Activated CD8-positive, alpha-beta T cell treated with anti-CD3 and anti-CD28 coated beads for 36 hours (primary cell): ENCODE data around the gene TNIK. TPM values are rescaled to one million over a fixed set of nuclear protein-coding genes. Genes with fewer than 3 reads are reported as not detected.

Experiments
- ATAC-seq: fragments of 200-7000 bp; cut with Tn5 transposase; one replicate; pipeline ENCODE4 v1.10.0; 2021; ENCODE audit warnings: mild to moderate bottlenecking, moderate library complexity
- CTCF ChIA-PET: fragments of 350-600 bp; sonication (Branson Sonifier 250); formaldehyde crosslinking; loops from one replicate; lab custom pipeline; 2021; ENCODE audit warnings: antibody characterized with exemption; lab: Charles Lee
- POLR2A ChIA-PET: fragments of 350-600 bp; sonication (Branson Sonifier 250); formaldehyde crosslinking; loops from one replicate; lab custom pipeline; 2021; ENCODE audit warnings: antibody characterized with exemption; lab: Charles Lee
- DNase-seq: peaks from one replicate; pipeline ENCODE4 v3.0.0-alpha.2; 2020
- H3K27ac Mint-ChIP-seq: one replicate; pipeline ENCODE4 v1.8.0; 2021; ENCODE audit warnings: mild to moderate bottlenecking, mixed read lengths
- H3K27me3 Mint-ChIP-seq: one replicate; pipeline ENCODE4 v1.8.0; 2021; ENCODE audit warnings: mixed read lengths
- H3K36me3 Mint-ChIP-seq: one replicate; pipeline ENCODE4 v1.8.0; 2021; ENCODE audit warnings: low read depth, mixed read lengths
- H3K4me1 Mint-ChIP-seq: one replicate; pipeline ENCODE4 v1.8.0; 2021; ENCODE audit warnings: low read depth, mixed read lengths
- H3K4me3 Mint-ChIP-seq: one replicate; pipeline ENCODE4 v1.8.0; 2021; ENCODE audit warnings: mild to moderate bottlenecking, moderate library complexity, mixed read lengths
- H3K9me3 Mint-ChIP-seq: one replicate; pipeline ENCODE4 v1.8.0; 2021; ENCODE audit warnings: mixed read lengths
- intact Hi-C: fragments of 100-400 bp; cut with micrococcal nuclease; formaldehyde crosslinking; loops from one replicate; pipeline ENCODE4 v1.10.0; 2022
- total RNA-seq, 2 experiments: library from RNA; stranded (reverse); gene quantifications; one replicate each; pipeline ENCODE4 v1.2.3, GENCODE V29; 2021
- TF ChIP-seq, protein P1 (sequence below): fragments of 200-600 bp; IDR thresholded peaks from one replicate; pipeline ENCODE4 v1.8.0; 2022; ENCODE audit warnings: antibody characterized with exemption, mild to moderate bottlenecking

The TNIK gene
- total RNA-seq, 2 experiments from 2014 or later = 25.1 to 28.8 TPM

GRCh38 chr3:171461525-171461917 lies 1.3 kb upstream of the TNIK start:
- ChIA-PET POLR2A (interaction anchor here (0.6 to 2.9 kb wide), 10 partner anchors 10 to 358 kb away, joined by 3 to 14 read pairs (median 4); no protein-coding TSS in a partner anchor), CTCF (interaction anchor here (0.8 to 3.1 kb wide), 13 partner anchors 10 to 298 kb away, joined by 3 to 22 read pairs (median 4); no protein-coding TSS in a partner anchor)
- Mint-ChIP-seq H3K36me3 (no peaks in the 10 kb centered on the region), H3K27me3 (no peaks in the 10 kb centered on the region), H3K9me3 (no peaks in the 10 kb centered on the region), H3K4me3 (peak overlapping the region; percentile 95), H3K27ac (peak overlapping the region; percentile 89), H3K4me1 (peaks cover 27% of the 10 kb centered on the region)
- DNase-seq (no peak), ATAC-seq (no peak)
- TF ChIP-seq, protein P1, sequence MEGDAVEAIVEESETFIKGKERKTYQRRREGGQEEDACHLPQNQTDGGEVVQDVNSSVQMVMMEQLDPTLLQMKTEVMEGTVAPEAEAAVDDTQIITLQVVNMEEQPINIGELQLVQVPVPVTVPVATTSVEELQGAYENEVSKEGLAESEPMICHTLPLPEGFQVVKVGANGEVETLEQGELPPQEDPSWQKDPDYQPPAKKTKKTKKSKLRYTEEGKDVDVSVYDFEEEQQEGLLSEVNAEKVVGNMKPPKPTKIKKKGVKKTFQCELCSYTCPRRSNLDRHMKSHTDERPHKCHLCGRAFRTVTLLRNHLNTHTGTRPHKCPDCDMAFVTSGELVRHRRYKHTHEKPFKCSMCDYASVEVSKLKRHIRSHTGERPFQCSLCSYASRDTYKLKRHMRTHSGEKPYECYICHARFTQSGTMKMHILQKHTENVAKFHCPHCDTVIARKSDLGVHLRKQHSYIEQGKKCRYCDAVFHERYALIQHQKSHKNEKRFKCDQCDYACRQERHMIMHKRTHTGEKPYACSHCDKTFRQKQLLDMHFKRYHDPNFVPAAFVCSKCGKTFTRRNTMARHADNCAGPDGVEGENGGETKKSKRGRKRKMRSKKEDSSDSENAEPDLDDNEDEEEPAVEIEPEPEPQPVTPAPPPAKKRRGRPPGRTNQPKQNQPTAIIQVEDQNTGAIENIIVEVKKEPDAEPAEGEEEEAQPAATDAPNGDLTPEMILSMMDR = no peak
- intact Hi-C loops = loop anchor here (5.0 kb wide), 1 partner anchor 274 kb away; no protein-coding TSS in a partner anchor

DNA sequence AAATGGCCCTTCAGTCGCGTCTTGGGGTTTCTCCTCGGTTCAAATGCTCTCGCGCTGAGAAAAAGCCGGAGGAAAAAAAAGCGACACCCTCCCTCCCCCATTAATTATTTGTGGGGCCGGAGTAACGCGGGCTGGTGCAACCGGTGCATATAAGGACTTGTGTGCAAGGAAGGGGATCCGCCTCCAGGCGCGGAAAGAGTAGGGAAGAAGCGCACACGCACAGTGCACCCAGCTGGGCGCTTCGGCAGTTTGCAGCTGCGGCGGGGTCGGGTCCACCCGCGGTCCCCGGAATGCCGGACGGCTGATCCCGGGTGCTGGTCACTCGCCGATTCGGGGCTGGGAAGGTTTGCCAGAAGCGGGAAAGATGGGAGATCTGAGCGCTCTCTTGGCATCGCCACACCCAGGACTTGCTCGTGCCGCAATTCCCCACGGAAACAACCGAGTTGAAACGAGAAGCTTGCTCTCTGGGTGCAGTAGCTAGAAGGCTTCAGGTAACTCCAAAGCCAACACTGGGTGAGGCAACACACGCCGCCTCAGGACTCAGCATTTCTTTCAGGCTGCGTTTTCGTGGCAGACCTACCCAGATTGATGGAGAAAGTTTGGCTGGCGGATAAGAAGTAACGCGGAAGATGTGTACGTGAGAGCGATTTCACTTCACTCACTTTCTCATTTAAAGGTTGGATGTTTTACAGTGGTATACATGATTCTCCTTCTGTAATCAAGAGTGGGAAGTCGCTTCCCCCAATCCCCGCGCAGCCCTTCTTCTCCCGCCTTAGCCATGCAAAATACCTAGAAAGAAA lies 720 bp upstream of the TNIK start:
- Mint-ChIP-seq H3K36me3 (no peaks in the 10 kb centered on the region), H3K4me1 (peaks cover 32% of the 10 kb centered on the region), H3K27me3 (no peaks in the 10 kb centered on the region), H3K4me3 (peak overlapping the region; percentile 95), H3K9me3 (no peaks in the 10 kb centered on the region), H3K27ac (peak overlapping the region; percentile 89)
- ATAC-seq (peak; percentile 22), DNase-seq (peak; percentile 55)
- TF ChIP-seq, protein P1 = no peak
- intact Hi-C loops = loop anchor here (5.0 kb wide), 1 partner anchor 274 kb away; no protein-coding TSS in a partner anchor
- ChIA-PET POLR2A (interaction anchor here (0.6 to 2.9 kb wide), 10 partner anchors 11 to 357 kb away, joined by 3 to 14 read pairs (median 4); no protein-coding TSS in a partner anchor), CTCF (interaction anchor here (0.7 to 3.1 kb wide), 19 partner anchors 8 to 301 kb away, joined by 3 to 22 read pairs (median 4); no protein-coding TSS in a partner anchor)

- Mint-ChIP-seq H3K4me1 (peaks cover 43% of the 10 kb centered on the region), H3K27me3 (no peaks in the 10 kb centered on the region), H3K9me3 (no peaks in the 10 kb centered on the region), H3K4me3 (peak overlapping the region; percentile 95), H3K27ac (peak overlapping the region; percentile 79), H3K36me3 (no peaks in the 10 kb centered on the region)
- DNase-seq (peak; percentile 67), ATAC-seq (peak; percentile 9)
- TF ChIP-seq, protein P1 = no peak
- ChIA-PET CTCF (interaction anchor here (0.8 to 3.1 kb wide), 5 partner anchors 11 to 313 kb away, joined by 3 to 22 read pairs (median 3); no protein-coding TSS in a partner anchor), POLR2A (interaction anchor here (0.6 to 1.3 kb wide), 6 partner anchors 108 to 214 kb away, joined by 3 to 4 read pairs (median 3); no protein-coding TSS in a partner anchor)
- intact Hi-C loops = loop anchor here (5.0 to 10.0 kb wide), 2 partner anchors 103 to 295 kb away; no protein-coding TSS in a partner anchor
Measured at GRCh38 chr3:171459137-171459941, 866 bp downstream of the TNIK start.

DNA sequence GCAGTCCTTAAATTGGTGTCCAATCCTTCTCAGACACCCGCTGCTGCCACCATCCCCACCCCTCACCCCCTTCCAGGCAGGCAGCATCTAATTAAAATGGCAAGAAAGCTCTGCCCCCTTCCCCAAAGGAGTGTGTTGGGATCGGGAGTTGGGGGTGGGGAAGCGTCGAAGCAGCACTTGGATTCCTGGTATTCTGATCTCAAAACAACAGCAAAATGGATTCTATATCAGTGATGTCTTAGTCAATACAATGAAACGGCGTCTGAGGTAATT lies 1.4 kb downstream of the TNIK start:
- H3K27me3 Mint-ChIP-seq = no peaks in the 10 kb centered on the region
- DNase-seq (no peak), ATAC-seq (no peak)
- peak overlapping the region; percentile 95 for H3K4me3 Mint-ChIP-seq
- no peaks in the 10 kb centered on the region for H3K36me3 Mint-ChIP-seq
- peaks cover 43% of the 10 kb centered on the region for H3K4me1 Mint-ChIP-seq
- ChIA-PET POLR2A (interaction anchor here (0.7 to 1.1 kb wide), 4 partner anchors 159 to 214 kb away, joined by 3 to 4 read pairs (median 3); no protein-coding TSS in a partner anchor), CTCF (interaction anchor here (0.8 to 3.1 kb wide), 5 partner anchors 11 to 314 kb away, joined by 3 to 22 read pairs (median 3); no protein-coding TSS in a partner anchor)
- H3K9me3 Mint-ChIP-seq = no peaks in the 10 kb centered on the region
- H3K27ac Mint-ChIP-seq = peak overlapping the region; percentile 79
- TF ChIP-seq, protein P1 = no peak
- intact Hi-C loops = loop anchor here (5.0 to 10.0 kb wide), 2 partner anchors 104 to 294 kb away; no protein-coding TSS in a partner anchor
